CD4-positive, alpha-beta T cell treated with Interleukin-17A for 1 hour (primary cell): Measurements from ENCODE around the gene TESK2.
"Not testable (repeated sequence)": the region's sequence is repeated elsewhere in the genome, so short reads cannot be mapped to it uniquely, and the experiment has no call there.

Experiments
- DNase-seq: peaks from one replicate; pipeline ENCODE4 v3.0.0-alpha.2; 2020

TESK2 gene, protein sequence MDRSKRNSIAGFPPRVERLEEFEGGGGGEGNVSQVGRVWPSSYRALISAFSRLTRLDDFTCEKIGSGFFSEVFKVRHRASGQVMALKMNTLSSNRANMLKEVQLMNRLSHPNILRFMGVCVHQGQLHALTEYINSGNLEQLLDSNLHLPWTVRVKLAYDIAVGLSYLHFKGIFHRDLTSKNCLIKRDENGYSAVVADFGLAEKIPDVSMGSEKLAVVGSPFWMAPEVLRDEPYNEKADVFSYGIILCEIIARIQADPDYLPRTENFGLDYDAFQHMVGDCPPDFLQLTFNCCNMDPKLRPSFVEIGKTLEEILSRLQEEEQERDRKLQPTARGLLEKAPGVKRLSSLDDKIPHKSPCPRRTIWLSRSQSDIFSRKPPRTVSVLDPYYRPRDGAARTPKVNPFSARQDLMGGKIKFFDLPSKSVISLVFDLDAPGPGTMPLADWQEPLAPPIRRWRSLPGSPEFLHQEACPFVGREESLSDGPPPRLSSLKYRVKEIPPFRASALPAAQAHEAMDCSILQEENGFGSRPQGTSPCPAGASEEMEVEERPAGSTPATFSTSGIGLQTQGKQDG

DNA sequence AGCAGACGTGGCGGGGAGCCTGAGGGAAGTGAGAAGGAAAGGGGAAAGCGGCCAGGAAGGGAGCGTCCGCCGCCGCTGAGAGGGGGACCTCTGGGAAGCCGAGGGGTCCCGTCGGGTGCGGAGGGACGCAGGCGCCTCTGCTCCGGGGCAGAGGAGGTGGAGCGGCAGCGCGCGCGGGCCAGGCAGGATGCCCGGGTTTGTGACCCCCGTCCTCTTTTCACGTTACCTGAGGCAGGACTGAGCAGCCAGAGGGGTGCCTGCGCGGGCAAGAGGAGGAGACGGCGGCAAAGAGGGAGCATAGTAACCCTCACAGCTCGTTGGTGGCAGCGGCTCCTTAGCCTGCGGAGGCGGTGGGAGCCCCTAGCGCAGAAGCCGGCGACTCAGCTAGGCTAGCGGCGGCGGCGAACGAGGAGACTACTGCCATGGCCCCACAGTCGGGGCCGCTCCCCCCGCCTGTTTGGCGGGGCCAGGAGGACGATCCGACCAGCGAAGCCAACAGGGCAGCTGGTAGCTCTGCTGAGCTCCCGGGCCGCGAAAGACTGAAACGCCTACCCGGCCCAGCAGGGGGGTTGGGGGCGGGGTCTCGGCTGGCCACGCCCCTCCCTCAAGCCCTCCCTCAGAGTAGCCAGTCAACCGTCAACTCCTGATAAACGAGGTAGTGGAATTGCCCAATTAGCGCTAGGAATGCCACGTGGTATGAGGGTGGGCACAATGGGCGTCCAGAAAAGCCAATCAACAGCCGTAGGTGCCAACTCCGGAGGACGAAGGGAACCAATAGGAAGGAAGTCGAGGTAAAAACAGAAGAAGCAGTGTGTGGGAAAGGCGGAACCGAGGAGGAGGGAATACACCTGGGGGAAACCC, at the start of gene TESK2:
TESK2 (minus strand) TSS at position 538 of the 861 bp plus-strand sequence. CDS start 33,378 bp downstream, outside the sequence.
- DNase-seq = peak; percentile 100

DNA sequence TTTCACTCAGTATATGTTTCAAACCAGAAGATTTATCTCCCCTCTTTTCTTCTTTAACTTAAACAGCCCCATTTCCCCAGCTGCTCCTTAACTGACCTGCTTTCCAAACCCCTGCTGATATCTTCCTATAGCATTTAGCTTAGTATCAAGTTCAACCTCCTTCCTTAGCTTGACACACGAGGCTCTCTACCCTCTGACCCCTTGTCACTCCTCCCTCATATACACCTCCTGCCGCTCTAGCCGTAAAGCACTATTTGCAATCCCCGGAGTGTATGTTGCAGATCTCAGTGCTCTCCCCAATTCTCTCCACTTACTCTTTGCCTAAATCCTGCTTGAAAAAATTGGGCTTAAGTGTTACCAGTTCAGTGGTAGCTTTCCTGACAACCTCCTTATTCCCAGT, 45.9 kb upstream of the TESK2 start:
- DNase-seq = no peak

DNA sequence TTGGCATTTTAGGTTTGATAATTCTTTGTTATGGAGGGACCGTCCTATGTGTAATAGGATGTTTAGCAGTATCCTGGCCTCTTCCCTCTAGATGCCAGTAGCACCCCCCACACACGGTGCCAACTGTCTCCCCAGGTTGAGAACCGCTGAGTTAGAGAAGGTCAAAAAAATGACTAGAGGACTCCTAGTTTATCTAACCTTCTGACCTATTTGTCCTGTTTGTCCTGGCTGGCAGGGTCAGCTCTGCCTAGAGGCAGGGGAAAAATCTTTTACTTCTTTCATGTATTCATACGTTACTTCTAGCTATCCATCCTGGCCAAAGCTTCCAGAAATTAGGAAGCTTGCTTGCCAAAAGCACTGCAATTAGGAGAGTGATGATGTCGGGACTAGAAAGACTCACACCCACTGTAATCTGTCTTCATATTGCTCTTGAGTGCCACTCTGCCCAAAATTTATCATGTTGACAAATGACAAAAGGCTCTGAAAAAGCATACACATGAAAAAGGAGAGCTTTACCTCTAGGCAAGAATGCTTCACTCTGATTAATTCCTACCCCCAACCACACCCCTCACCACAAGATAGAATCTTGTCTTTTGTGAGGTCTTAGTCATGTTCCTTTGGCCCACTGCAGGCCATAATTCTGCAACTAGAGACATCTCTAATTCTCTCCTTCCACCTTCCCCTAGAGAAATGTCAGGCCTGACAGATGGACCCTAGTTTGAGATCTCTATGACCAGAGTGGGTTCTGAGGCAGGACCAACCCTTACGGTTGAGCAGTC, 45.2 kb upstream of the TESK2 start:
- DNase-seq = no peak

DNA sequence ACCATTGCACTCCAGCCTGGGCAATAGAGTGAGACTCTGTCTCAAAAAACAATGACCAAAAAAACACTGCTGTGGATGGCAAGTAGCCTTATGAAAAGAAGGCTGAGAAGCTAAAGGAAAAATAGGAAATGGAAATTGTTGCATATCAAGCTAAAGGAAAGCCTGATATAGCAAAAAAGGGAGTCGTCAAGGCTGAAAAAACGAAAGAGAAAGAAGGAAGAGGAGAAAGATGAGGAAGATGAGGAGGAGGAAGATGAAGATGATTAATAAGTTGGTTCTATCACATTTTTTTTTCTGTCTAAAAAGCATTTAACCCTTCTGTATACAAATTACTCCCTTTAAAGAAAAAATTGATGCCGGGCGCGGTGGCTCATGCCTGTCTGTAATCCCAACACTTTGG, 40.9 kb upstream of the TESK2 start:
- no peak for DNase-seq

DNA sequence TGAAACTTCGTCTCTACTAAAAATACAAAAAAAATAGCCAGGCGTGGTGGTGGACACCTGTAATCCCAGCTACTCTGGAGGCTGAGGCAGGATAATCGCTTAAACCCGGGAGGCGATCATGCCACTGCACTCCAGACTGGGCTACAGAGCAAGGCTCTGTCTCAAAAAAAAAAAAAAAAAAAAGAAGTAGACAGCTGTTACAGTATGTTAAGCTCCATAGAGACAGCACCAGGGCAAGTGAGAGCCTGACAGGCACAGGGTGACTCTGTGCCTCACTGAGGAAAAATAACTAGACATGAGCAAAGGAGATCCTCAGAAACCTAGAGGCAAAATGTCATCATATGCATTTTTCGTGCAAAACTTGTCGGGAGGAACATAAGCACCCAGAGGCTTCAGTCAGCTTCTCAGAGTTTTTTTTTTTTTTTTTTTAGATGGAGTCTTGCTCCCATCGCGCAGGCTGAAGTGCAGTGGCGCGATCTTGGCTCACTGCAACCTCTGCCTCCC, 39.7 kb upstream of the TESK2 start:
- DNase-seq = no peak

DNA sequence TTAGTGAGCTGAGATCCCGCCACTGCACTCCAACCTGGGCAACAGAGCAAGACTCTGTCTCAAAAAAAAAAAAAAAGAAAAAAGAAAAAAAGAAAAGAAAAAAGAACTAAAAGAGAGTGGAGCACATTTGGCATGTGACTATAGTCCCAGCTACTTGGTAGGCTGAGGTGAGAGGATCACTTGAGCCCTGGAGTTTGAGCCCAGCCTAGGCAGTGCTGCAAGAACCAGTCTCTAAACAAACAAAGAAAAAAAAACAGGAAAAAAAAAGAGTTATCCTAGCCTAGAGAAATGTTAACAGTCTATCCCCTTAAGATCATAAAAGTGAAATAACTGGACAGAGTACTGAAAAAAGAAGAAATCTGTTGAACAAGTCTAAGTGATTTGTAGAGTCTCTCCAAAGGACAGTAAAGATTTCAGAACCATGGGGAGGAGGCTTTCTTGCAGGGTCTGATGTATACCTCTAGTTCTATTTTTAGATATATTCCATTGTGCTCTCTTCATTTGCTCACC, 35.2 kb upstream of the TESK2 start:
- no peak for DNase-seq

DNA sequence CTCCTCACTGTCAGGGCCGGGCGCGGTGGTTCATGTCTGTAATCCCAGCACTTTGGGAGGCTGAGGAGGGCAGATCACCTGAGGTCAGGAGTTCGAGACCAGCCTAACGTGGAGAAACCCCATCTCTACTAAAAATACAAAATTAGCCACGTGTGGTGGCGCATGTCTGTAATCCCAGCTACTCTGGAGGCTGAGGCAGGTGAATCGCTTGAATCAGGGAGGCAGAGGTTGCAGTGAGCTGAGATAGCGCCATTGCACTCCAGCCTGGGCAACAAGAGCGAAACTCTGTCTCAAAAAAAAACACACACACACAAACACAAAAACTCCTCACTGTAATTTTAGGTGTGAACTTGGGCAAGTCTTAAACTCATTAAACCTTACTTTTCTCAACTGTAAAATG, 33.0 kb upstream of the TESK2 start:
- DNase-seq = not testable (repeated sequence)

DNA sequence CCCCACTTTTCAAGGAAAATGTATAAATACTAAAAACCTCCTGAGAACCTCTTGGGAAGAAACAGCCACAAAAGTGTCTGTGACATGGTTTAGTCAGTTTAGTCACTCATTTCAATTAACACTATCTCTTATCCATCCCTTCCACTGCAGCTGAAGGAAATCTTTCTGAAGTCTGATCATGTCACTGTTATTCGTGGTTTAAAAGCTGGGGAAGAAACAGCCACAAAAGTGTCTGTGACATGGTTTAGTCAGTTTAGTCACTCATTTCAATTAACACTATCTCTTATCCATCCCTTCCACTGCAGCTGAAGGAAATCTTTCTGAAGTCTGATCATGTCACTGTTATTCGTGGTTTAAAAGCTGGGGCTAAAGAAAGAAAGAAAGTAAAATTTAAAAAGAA, 32.6 kb upstream of the TESK2 start:
- DNase-seq = not testable (repeated sequence)

DNA sequence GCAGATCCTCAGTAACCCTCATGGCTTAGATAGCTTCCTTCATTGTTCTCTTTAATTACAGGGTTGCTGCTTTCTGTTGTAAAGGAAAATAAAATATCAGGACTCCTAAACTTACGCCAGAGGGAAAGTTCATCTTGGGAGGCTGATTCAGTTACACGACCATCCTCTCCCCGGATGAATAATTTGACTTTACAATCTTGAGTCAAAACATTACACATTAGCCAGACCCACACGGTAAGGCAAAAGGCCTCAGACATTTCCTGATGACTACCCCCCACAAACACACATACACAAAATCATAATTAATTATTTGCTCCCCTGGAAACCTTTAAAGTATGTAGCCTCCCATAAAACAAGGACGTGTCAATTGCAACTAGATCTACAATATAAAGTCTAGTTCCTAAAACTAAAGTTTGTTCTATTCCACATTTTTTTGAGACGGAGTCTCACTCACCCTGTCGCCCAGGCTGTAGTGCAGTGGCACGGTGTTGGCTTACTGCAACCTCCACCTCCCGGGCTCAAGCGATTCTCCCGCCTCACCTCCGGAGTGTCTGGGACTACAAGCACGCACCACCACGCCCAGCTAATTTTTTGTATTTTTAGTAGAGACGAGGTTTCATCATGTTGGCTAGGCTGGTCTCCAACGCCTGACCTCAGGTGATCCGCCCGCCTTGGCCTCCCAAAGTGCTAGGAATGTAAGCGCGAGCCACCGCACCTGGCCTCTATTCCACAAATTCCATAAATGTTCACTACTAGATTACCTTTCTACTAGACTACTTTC, 31.6 kb upstream of the TESK2 start:
- no peak for DNase-seq

DNA sequence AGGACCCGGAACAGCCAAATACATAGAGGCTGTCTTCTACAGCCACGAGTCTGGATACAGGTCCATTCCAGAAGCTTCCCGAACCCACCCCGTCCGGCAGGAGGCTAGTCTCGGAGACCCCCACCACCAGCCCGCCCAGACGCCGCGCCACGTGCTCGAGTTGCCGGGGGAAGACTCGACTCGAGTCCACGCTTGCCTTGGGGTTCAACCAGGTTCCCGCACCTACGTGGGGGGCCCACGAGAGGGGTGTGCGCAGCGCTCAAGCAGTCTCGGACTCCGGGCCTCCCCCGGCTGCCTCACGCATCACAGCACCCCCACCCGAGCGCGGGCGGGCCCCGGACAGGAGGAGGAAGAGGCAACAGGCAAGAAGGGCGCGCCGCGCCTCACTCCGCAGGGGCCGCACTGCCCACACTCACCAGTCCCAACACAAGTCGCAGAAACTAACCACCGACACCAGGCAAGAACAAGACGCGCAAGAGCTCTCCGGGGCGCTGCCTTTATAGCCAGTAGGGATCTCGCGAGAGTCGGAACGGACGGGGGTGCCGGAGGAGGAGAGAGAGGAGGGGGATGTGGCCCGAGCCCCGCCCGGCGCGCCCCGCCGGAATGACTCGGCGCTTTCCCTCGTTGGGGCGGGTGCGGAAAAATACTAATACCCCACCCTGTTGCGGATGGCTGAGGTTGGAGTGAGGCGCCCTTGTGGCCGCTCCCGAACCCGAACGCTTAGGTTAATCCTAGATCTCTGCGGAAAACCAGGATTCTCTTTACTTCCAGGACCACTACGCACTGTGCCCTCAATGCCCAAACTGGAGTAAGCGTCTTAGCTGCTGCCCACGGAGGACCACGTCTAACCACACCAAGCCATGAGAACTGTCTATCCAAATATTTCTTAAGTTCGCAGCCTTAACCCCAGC, 30.7 kb upstream of the TESK2 start, which contains the start of gene PRDX1:
PRDX1 (minus strand) TSS at position 472 of the 911 bp plus-strand sequence. CDS start 2,841 bp downstream, outside the sequence.
- DNase-seq = peak; percentile 97

DNA sequence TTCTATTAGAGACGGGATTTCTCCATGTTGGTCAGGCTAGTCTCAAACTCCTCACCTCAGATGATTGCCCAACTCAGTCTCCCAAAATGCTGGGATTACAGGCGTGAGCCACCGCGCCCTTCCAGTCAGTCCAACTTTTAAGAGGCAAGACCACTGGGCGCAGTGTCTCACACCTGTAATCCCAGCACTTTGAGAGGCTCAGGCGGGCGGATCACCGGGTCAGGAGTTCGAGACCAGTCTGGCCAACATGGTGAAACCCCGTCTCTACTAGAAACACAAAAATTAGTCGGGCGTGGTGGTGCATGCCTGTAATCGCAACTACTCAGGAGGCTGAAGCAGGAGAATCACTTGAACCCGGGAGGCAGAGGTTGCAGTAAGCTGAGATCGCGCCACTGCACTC, 28.8 kb upstream of the TESK2 start:
- not testable (repeated sequence) for DNase-seq

DNA sequence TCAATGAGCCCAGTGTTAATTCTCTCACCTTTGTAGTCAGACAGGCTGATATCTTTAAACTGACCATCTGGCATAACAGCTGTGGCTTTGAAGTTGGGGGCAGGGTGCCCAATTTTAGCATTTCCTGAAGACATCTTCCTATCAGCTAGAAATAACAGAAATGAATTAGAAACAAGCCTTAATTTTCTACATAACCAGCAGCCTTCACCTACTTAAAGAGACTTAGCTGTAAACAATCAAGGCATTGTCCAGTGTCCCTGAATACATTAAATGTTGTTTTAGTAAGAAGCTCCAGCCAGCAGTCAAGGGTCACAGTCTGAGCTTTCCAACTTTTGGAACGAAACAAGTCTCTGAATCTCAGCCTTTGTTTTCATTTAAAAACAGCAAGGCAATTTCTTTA, 27.9 kb upstream of the TESK2 start:
- no peak for DNase-seq

DNA sequence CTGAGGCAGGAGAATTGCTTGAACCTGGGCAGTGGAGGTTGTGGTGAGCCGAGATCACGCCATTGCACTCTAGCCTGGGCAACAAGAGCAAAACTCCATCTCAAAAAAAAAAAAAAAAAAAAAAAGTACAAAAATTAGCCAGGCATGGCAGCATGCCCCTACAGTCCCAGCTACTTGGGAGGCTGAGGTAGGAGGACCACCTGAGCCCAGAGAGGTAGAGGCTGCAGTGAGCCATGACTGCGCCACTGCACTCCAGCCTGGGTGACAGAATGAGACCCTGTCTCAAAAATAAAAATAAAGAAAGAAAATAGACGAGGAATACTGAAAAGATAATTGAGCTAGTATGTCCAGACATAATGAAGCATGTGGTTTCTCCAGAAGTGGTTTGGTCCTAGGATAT, 27.4 kb upstream of the TESK2 start:
- not testable (repeated sequence) for DNase-seq

DNA sequence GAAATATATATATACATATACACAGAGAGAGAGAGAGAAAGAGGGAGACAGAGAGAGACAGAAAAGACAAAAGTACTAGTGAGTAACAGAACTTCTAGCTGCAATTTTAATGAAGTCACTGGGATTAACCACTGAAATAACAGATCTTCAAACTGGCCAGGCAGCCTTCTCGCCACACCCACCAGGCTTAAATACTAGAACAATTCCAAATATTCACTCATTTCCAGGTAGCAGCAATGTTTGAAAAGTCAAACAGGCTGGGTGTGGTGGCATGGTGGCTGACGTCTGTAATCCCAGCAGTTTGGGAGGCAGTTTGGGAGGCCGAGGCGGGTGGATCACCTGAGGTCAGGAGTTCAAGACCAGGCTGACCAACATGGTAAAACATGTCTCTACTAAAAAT, 25.5 kb upstream of the TESK2 start:
- no peak for DNase-seq

DNA sequence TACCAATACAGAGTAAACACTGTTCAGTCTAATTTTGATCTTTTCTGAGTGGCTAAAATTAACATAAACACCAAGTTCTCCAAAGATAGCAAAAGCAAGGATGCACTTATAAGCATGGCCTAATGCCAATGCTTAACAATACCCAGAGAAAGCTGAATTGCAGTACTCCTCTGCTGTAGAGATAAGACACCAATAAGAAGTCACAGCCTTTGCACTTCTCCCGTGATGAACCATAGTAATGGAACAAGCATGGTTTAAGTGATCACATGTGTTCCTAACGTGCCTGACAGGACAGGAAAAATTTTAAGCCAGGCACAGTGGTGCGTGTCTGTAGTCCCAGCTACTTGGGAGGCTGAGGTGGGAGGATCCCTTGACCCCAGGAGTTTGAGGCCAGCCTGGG, 25.1 kb upstream of the TESK2 start:
- DNase-seq = no peak

DNA sequence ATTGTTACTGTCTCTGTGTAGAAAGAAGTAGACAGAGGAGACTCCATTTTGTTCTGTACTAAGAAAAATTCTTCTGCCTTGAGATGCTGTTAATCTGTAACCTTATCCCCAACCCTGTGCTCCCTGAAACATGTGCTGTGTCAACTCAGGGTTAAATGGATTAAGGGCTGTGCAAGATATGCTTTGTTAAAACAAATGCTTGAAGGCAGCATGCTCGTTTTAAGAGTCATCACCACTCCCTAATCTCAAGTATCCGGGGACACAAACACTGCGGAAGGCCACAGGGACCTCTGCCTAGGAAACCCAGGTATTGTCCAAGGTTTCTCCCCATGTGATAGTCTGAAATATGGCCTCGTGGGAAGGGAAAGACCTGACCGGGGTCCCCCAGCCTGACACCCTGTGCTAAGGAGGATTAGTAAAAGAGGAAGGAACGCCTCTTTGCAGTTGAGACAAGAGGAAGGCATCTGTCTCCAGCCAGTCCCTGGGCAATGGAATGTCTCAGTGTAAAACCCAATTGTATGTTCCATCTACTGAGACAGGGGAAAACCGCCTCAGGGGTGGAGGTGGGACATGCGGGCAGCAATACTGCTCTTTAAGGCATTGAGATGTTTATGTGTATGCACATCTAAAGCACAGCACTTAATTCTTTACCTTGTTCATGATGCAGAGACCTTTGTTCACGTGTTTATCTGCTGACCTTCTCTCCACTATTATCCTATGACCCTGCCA, 22.7 kb upstream of the TESK2 start:
- DNase-seq = not testable (repeated sequence)

DNA sequence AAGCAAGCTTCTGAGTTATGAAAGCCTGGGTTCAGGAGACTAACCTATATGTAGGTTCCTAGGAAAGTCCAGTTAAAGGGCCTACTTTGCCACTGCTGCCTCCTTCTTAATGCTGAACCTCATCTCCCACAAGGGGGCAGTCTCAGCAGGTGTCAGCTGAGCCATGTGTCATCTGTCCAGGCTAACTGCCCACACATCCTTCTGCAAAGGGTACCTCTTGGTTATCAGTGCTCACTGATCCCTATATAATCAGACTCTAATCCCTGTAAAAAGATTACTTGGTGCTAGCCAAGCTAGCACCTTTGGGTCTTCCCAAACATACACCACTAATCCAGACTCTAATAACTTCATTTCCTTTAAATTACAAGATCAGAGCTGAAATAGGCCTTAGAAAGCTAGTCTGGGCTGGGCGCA, 21.7 kb upstream of the TESK2 start:
- peak; percentile 70 for DNase-seq

DNA sequence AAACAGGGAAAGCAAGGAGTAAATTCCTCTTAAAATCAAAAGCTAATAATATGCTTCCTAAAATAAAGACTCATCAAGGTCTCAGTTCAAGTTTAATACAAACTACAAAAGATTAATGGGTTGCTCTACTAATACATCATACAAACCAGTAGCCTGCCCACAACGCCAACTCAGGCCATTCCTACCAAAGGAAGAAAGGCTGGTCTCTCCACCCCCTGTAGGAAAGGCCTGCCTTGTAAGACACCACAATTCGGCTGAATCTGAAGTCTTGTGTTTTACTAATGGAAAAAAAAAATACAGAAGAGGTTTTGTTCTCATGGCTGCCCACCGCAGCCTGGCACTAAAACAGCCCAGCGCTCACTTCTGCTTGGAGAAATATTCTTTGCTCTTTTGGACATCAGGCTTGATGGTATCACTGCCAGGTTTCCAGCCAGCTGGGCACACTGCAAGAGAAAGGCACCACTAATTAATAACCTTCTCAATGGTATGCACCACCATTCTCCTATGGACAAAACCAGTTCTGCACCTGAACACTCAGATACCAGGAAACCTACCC, 20.1 kb upstream of the TESK2 start:
- DNase-seq = no peak
